Measurements from ENCODE around the gene KNG1. TPM values are rescaled to one million over a fixed set of nuclear protein-coding genes. Genes with fewer than 3 reads are reported as not detected.

Gene KNG1
- total RNA-seq, 2 experiments from 2014 or later: not detected

Other genes with a start within 250 kb of the KNG1 start
- gene CRYGS, start 173.0 kb upstream of the KNG1 start, total RNA-seq: 1 to 10 TPM; 1.7 TPM
- 10 to 100 TPM; 12.7 to 15.4 TPM for gene TBCCD1, start 150.0 kb upstream of the KNG1 start, total RNA-seq
- gene DNAJB11, start 146.6 kb upstream of the KNG1 start, total RNA-seq: 10 to 100 TPM; 51.7 to 53.9 TPM
- gene AHSG, start 104.3 kb upstream of the KNG1 start, total RNA-seq: not detected
- not detected for gene FETUB, start 77.0 kb upstream of the KNG1 start, total RNA-seq
- not detected for gene HRG, start 51.3 kb upstream of the KNG1 start, total RNA-seq
- gene EIF4A2, start 66.2 kb downstream of the KNG1 start, total RNA-seq: 100 to 1,000 TPM; 446 to 480 TPM
- gene RFC4, start 89.1 kb downstream of the KNG1 start, total RNA-seq: 100 to 1,000 TPM; 121 to 136 TPM
- gene ADIPOQ, start 125.4 kb downstream of the KNG1 start, total RNA-seq: not detected
- 10 to 100 TPM; 97.4 to 98.8 TPM for gene ST6GAL1, start 213.2 kb downstream of the KNG1 start, total RNA-seq

Measured in activated naive CD8-positive, alpha-beta T cell treated with anti-CD3 and anti-CD28 coated beads for 36 hours (primary cell).